Putamen (tissue), 1 donor: ENCODE results near the gene RPL21.
"Not testable (repeated sequence)": the region's sequence is repeated elsewhere in the genome, so short reads cannot be mapped to it uniquely, and the experiment has no call there.

Source experiments
- DNase-seq: peaks from one replicate; pipeline ENCODE4 v3.0.0-alpha.2; 2016; ENCODE audit warnings: low spot score

The RPL21 gene

DNA sequence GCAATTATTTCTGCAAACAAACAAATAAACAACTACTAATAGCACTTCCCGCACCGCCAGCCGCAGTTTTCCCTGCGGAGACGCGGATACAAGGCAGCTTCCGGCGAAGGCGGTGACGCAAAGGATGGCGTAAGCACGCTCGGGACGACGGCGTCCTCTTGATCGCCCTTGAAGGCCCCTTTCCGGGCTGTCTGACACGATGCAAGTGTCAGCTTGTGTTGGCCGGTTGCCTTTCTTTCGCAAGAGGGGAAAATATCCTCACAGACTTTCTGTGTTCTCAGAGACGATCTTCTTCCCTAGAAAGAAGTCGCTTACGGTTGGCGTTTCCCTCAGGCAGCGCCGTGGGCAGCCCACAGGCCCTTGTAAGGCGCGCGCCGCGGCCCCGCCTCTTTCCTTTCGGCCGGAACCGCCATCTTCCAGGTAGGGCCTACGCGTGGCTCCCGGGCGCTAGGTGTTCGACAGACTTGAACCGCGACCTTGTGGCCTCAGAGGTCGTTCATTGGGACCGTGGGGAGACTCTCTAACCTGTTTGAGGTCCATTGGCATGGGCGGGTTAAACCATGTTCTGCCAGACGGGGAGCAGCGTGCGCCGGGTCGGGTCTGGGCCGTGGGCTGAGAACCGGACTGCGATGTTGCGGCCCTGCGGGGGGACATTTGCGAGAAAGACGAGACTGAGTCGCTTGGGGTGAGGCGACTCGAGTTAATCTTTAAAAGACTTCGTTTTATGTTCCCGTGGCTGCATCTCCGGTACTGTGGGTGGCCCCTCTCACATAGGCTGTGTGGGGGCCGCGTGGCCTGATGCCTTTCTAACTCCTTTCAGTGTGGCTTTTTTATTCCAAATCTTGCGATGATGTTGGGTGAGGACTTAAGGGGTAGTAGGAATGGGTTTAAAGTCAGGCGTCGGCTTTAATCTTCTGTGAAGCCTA lies at the start of gene RPL21:
Gene RPL21, plus strand, starts transcription at position 393 of the 926 bp plus-strand sequence. CDS start 2,219 bp downstream, outside the sequence.
- DNase-seq = peak; percentile 97

DNA sequence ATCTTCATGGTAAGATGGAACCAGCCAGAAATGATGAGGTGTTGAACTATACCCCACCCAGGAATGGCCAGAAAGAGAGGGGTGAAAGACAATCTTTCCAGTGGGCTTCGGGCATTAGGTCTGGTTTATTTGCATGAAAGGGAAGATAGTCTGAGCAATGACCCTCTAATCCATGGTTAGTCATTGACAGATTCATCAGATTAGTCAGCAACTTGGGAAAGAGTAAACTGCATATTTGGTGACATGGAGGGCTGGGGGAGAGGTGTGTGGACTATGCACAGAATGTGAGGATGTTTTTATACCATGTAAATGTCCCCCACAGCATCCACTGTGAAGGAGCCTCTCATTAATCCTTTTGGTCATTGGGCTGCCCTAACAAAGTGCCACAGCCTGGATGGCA lies 49.7 kb upstream of the RPL21 start:
- DNase-seq = no peak

DNA sequence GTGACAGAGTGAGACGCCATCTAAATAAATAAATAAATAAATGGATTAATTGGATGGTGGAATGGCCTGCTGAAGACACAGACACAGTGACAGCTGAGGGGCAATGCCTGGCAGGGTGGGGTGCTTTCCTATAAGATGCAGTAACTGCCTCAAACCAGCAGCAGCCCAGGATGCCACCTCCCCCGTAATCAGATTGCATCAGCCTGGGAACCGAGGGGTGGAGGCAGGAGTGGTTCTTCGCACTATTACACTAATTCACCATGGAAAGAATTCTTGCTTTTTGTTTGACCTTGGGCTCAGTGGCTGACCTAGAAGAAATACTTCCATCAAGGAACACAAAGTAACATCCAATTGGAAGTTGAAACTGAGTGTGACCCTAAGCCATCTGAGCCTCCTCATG lies 48.2 kb upstream of the RPL21 start:
- no peak for DNase-seq

DNA sequence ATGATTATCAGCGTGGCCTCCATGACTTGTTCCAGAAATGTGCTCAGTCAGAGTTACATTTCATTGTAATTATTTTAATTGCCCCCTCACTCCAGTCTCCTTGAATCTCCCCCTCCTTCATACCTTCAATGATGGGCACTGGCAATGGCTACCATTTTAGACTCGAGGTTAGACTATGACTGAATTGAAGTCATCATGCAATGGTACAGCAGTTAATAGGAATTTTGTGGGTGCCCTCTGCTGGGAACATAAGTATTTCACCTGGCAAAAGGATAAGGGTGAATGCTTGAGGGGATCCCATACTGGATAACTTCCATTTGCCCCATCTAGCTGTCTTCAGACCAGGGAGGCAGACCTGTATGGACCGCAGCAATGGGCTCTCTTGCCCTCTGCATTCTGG lies 47.5 kb upstream of the RPL21 start:
- no peak for DNase-seq

DNA sequence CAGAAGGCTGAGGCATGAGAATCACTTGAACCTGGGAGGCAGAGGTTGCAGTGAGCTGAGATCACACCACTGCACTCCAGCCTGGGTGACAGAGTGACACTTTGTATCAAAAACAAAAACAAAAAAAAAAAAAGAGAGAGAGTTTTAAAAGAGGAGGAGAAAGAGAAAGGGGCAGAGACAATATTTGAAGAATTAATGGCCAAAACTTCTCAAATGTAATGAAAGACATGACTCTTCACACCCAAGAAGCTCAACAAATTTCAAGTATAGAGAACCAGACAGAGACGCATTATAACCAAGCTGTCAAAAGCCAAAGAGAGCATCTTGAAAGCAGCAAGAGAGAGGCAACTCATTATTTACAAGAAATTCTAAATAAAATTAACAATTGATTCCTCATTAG lies 42.8 kb upstream of the RPL21 start:
- no peak for DNase-seq

DNA sequence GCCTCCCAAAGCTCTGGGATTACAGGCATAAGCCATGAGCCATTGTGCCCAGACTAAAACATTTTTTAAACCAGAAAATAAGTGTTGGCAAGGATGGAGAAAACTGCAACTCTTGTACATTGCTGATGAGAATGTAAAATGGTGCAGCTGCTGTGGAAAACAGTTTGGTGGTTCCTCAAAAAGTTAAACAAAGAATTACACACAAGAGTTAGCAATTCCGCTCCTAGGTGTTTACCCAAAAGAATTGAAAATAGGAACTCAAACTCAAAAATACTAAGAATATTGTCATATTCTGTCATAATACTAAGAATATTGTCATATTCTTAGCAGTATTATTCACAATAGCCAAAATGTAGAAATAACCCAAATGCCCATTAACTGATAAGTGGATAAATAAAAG lies 40.1 kb upstream of the RPL21 start:
- DNase-seq = no peak

DNA sequence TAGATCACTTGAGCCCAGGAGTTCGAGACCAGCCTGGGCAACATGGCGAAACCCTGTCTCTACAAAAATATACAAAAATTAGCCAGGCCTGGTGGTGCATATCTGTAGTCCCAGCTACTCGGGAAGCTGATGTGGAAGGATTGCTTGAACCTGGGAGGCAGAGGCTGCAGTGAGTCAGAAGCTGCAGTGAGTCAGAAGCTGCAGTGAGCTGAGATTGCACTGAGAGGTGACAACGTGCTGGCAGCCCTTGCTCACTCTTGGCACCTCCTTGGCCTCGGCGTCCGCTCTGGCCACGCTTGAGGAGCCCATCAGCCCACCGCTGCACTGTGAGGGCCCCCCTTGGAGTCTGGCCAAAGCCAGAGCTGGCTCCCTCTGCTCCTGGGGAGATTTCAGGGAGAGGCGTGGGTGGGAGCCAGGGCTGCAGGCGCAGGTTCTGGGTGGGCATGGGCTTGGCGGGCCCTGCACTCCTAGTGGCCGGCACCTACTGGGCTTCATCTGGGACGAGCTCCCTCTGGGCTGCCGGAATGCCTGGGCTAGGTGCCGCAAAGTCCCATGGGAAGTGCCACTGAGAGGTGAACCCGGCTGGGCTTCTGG lies 39.5 kb upstream of the RPL21 start:
- no peak for DNase-seq

DNA sequence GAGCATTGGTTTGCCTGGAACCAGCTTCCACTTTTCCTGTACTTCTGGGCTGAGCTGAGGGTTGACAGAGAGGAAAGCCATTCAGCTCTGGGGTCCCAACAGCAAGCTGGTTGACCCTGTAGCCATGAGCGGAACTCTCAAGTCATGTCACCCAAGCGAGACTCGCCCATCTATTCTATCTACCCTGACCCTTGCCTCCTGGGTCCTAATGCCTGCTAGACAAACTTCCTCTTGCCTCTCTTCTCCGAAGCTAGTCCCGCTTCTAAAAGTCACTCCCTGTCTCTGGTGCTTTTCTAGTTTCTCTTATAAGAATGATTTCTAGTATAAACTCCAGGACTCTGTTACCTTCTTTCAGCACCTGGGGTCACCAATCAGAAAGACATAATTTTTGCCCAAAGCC lies 38.0 kb upstream of the RPL21 start:
- DNase-seq = not testable (repeated sequence)

DNA sequence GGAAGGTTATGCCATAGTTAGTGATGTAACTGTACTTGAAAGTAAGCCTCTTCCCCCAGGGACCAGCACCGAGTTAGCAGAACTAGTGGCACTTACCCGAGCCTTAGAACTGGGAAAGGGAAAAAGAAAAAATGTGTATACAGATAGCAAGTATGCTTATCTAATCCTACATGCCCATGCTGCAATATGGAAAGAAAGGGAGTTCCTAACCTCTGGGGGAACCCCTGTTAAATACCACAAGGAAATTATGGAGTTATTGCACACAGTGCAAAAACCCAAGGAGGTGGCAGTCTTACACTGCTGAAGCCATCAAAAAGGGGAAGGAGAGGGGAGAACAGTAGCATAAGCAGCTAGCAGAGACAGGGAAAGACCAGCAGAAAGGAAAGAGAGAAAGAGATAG lies 33.6 kb upstream of the RPL21 start:
- not testable (repeated sequence) for DNase-seq

DNA sequence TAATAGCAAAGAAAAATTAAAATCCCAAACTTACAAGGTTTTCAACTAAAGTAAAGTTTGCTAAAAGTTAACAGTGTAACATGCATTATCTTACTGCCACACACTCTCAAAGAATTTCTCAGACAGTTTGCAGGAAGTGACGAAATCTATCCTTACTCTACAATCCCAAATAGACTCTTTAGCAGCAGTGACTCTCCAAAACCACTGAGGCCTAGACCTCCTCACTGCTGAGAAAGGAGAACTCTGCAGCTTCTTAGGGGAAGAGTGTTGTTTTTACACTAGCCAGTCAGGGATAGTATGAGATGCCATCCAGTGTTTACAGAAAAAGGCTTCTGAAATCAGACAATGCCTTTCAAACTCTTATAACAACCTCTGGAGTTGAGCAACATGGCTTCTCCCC lies 32.5 kb upstream of the RPL21 start:
- DNase-seq = not testable (repeated sequence)

DNA sequence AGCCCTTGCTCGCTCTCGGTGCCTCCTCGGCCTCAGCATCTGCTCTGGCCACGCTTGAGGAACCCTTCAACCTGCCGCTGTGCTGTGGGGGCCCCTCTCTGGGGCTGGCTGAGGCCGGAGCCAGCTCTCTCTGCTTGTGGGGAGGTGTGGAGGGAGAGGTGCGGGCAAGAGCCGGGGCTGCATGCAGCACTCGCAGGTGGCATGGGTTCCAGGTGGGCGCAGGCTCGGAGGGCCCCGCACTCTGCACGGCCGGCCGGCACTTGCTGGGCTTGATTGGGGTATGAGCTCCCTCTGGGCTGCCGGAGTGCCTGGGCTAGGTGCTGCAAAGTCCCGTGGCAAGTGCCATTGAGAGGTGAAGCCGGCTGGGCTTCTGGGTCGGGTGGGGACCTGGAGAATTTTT lies 31.7 kb upstream of the RPL21 start:
- no peak for DNase-seq

DNA sequence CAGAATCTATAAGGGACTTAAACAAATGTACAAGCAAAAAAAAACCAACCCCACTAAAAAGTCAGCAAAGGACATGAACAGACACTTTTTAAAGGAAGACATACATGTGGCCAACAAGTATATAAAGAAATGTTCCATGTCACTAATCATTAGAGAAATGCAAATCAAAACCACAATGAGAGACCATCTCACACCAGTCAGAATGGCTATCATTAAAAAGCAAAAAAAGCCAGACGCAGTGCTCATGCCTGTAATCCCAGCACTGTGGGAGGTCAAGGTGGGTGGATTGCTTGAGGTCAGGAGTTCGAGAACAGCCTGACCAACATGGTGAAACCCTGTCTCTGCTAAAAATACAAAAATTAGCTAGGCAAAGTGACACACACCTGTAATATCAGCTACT lies 29.3 kb upstream of the RPL21 start:
- DNase-seq = not testable (repeated sequence)

DNA sequence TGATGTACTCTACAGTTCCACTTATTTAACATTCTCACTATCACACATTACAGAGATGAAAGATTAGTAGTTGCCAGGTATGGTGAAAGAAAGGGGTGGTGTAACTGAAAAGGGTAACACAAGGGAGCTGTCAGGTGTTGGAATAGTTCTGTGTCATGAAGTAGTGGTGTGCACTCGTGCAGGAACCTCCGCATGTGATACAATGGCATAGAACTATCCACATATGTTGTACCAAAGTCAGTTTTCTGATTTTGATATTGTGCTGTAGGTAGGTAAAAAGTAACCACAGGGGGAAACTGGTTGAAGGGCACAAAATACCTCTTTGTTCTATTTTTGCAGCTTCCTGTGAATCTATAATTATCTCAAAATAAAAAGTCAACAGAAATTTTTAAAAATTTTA lies 24.4 kb upstream of the RPL21 start:
- DNase-seq = no peak

DNA sequence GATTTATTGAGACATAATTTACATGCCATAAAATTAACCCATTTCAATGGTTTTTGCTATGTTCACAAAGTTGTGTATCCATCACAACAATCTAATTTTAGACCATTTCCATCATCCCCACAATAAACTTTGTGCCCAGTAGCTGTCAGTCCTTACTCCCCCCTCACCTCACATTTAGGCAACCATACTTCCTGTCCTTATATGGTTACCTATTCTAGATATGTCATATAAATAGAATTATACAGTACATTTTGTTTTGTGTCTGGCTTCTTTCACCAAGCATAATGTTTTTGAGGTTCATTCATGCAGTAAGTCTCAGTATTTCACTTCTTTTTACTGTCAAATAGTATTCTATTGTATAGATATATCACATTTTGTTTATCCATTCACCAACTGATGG lies 23.2 kb upstream of the RPL21 start:
- DNase-seq = no peak

DNA sequence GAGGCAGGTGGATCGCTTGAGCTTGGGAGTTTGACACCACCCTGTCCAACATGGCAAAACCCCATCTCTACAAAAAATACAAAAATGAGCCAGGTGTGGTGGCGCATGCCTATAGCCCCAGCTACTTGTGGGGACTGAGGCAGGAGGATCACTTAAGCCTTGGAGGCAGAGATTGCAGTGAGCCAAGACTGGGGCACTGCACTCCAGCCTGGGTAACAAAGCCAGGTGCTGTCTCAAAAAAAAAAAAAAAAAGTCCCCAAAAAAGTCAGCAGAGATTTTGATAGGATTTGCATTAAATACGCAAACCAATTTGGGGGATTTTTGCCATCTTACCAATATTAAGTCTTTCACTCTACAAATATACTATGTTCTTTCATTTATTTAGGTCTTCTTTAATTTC lies 21.7 kb upstream of the RPL21 start:
- DNase-seq = no peak

DNA sequence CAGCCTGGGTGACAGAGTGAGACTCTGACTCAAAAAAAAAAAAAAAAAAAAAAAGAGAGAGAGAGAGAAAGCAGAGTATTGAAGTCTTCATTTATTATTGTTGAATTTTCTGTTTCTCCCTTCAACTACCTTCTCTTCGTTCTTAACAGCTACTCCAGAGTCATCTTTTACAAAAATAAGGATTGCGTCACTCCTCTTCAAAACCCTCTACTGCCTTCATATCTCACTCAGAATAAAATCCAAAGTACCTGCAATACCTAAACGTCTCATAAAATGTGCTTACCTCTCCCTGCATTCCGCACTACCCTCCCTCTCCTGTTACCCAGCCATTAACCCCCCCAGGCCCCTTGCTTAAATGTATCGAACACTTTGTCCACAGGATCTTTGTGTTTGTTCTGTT lies 17.4 kb upstream of the RPL21 start:
- DNase-seq = no peak

DNA sequence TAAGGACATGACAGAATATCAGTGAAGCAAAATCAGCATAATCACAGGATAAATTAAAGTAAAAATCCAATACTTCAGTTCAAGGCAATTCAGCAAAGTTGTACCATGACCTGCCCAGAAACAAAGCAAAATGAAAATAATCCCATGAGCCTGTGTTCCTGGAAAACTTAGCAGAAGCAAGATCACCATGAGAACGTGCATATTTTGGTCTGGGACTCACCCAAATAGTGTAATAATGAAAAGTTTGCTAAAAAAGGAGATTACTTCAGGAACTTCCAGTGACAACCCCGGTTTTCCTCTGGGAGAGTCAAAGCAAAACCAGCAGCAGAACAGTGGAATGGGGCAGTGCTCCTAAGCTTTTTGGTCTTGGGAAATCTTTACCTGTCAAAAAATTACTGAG lies 14.9 kb upstream of the RPL21 start:
- no peak for DNase-seq

DNA sequence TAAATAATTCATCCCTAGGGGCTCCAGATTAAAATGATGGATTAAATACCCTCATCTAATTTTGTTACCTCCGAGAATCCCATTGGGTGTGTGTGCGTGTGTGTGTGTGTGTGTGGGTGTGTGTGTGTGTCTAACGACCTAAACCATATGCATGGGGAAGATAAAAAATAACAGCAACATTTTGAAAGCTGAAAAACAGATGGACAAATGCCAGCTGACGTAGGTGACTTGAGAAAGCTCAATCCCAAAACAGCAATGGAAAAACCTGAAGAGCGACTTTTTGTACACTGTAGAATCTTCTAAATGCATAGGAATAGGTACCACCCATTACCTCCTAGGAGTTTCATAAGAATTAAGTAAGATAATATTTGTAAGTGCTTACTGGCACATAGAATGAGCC lies 8.7 kb upstream of the RPL21 start:
- DNase-seq = no peak

DNA sequence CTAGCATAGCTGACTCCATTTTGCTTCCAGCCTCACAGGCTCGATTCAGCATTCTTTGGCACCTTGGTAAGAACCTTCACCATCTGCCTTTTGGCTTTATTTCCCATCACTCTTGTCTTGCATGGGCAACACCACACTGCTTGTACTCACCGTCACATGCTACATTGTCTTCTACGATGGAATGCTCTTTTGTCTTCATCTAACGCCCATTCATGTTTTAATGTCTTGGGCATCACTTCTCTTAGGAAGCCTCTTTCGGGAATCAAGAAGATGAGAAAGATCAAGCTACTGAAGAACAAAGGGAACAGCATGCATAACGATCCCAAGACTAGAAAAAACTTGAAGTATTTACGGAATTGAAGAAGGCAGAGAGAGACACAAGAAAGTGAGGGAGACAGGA lies 5.7 kb upstream of the RPL21 start:
- DNase-seq = no peak

DNA sequence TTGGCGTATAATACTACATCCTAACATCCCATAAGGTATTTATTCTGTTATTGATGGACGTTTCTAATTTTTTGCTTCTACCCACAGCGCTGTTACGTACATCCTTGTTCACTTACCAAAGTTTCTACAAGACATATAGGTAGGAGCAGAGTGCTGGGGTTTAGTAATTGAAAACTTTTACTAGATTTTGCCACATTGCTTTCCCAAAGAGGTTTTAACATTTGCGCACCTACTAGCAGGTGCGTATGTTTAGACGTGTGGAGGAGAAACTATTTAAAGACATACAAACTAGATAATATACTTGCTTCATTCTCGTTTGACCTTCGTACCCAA lies 559 bp upstream of the RPL21 start:
- no peak for DNase-seq

DNA sequence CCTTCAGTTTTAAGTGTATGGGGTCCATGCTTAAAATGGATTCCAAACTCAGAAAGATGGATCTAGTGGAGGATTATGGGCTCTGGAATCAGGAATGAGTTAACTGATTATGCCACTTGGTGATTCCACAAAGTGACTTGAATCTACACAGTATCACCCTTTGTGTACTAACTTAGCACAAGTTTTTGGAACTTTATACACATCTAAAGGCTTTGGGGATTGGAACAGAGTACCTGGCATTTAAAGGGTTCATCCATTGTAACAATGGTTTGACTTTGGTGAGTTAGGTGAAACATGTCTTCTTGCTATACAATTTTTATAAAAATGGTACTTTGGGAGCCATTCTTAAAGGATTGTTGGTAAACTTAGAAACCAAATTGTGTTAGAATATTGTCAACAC lies 1.1 kb downstream of the RPL21 start:
- no peak for DNase-seq

DNA sequence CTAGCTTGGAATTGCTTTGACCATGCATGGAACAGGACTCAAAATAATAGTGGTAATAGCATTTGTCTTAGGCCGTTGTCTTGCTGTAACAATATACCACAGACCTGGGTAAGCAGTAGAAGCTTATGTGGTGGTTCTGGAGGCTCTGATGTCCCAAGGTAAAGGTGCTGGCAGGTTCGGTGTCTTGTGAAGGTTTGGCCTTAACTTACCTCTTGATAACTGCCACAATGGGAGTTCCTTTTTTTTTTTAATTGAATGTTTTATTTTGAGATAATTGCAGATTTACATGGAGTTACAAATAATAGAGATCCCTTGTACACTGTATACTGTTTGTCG lies 5.8 kb downstream of the RPL21 start:
- DNase-seq = no peak

DNA sequence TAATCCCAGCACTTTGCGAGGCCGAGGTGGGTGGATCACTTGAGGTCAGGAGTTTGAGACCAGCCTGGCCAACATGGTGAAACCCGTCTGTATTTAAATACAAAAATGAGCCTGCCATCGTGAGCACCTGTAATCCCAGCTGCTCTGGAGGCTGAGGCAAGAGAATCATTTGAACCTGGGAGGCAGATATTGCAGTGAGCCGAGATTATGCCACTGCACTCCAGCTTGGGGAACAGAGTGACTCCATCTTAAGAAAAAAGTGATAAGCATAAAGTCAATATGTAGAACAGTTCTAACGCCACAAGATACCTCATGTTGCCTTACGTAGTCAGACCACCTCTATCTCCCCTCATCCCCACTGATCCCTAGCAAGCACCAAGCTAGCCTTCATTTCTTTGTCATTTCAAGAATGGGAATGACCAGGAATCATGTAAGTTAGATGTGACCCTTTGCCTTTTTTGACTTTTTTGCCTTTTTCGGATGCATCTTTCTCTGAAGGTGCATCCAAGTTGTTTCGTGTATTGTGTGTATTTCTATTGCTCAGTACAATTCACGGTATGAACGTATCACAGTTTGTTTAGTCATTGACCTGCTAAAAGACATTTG lies 6.4 kb downstream of the RPL21 start:
- no peak for DNase-seq
